HG02852 (cell line): ENCODE data around the gene PSMD6.

ENCODE experiments used
- ATAC-seq: cut with Tn5 transposase; IDR thresholded peaks from one replicate; pipeline ENCODE4 v1.9.1; 2021; ENCODE audit warnings: mild to moderate bottlenecking, moderate library complexity; ENCODE audit not compliant: unreplicated experiment

The PSMD6 gene

DNA sequence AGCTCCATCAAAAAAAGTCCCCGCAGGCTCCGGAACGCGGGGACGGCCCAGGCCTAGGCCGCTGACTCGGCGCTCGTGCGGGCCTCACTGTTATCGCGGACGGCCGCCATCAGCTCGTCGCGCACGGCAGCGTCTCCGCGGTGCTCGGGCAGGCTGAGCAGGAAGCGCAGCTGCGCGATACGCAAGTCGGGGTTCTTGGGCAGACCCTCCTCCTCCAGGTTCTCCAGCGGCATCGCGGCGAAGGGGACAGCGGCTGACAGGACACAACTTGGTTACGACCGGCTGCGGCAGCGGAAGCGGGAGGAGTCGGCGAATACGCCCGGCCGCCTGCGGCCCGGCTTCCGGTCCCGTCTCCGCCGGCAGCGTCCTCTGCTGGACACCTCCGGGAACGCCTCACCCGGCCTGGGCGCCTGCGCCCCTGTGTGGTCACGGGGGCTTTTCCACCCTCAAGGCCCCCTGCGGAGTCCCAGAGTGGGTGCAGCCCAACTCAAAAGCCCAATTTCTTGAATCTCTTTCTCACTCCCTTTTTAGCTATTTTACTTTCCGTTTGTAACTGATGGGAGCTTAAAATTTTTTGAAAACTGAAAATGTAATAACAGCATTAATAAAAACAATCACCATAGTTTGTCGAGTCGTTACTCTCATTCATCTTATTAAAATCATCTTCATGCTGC, at the start of gene PSMD6:
PSMD6 (minus strand) TSS at position 308 of the 674 bp plus-strand sequence; CDS start at position 233, 75 bp downstream.
- ATAC-seq = peak; percentile 93

DNA sequence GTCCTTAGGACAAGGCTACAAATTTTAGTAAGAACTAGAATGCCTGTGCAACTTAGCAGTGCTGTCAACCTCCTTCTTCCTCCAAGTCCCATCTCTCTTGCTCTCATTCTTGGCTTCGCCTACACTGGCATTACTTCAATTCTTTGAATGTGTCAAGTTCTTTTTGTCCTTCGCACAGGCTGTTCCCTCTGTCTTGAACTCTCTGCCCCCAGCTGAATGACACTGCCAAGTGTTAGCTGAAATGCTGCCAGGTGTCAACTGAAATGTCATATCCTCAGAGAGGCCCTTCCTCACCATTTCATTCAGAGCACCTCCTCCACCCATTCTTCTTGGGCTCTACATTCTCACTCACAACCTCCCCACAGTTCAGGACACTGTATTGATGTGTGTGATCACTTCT, 48.8 kb upstream of the PSMD6 start:
- ATAC-seq = no peak

DNA sequence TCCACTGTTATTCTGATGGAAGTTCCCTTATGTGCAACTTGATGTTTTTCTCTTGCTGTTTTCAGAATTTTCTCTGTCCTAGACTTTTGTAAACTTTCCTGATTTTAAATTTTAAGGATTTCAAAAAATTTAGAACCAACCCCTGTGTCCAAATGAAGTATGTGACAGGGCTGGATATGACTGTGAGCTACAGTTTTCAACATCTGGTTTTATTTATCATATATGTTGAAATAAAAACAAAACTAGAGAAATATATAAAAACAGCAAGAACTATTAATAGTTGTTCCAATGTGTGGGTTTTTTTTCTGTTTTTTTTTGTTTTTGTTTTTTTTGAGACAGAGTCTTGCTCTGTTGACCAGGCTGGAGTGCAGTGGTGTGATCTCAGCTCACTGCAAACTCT, 47.4 kb upstream of the PSMD6 start:
- ATAC-seq = no peak

DNA sequence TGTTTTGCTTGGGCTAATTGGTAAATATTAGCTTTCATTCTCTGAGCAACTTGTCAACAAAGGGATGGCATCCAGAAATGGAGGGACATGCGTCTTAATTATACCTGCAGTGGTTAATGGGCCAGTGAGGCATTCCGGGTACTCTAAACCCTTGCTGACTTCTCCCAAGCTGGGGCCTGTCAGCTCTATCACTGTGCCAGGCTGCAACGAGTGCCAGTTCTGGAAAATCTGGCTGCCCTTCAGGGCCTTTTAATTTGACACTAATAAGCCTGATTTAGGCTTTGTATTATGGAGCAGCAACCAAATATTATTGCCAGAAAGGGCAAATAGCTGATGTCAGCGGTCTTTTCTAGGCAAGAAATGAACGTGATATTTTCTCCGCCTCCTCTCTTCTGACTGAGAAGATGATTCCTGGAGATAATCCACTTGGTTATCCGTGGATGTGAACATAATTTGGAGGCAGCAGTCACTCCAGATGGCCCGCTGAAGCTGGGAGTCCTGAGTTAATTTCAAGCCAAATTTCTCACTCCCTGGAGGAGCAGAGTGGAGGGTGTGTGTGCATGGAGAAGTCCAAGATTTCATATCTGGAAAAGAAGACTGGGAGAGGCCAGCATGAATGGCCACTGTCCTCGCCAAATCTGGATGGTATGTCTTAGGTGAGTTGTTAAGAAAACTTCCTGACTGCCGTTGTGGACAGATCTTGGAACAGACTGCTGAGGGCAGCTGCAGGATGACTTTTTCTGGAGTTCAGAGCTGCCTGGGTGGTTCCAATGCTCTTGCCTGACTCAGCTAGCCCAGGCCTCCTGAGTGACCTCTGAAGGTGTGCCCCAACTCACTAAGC, 44.4 kb upstream of the PSMD6 start:
- ATAC-seq = no peak

DNA sequence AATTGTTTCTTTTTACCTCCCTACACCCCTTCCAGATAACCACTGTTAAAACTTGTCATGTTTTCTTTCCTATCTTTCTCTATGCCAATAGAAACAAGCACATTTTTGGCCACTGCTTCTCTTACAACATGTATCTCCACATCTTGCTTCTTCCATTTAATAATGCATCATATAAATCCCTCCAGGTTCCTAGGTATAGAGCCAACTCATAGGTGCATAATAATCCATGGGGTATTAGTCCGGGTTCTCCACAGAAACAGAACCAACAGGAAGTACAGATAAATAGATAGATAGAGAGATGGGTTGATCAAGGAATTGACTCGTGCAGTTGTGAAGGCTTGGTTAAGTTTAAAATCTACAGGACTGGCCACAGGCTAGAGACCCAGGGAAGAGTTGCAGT, 41.5 kb upstream of the PSMD6 start:
- no peak for ATAC-seq

DNA sequence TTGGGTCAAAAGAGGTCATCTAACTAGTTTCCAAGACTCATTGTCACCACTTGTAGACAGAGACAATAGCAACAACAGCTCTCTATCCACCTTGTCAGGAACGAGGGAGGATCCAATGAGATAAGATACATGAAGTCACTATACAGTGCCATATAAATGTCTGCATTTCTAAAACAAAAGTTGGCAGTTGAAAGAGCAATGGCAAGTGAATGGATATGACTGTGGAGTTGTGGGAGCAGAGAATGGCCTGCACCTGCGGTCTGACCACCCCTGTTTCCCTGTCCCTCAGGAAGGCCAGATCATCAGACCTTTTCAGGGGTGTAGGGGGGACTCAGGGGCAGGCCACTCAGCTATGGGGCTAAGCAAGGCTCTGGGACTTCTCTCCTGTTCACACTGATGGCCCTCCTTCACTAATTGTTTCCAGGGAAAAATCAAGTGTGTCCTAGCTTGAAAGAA, 40.7 kb upstream of the PSMD6 start:
- ATAC-seq = no peak

DNA sequence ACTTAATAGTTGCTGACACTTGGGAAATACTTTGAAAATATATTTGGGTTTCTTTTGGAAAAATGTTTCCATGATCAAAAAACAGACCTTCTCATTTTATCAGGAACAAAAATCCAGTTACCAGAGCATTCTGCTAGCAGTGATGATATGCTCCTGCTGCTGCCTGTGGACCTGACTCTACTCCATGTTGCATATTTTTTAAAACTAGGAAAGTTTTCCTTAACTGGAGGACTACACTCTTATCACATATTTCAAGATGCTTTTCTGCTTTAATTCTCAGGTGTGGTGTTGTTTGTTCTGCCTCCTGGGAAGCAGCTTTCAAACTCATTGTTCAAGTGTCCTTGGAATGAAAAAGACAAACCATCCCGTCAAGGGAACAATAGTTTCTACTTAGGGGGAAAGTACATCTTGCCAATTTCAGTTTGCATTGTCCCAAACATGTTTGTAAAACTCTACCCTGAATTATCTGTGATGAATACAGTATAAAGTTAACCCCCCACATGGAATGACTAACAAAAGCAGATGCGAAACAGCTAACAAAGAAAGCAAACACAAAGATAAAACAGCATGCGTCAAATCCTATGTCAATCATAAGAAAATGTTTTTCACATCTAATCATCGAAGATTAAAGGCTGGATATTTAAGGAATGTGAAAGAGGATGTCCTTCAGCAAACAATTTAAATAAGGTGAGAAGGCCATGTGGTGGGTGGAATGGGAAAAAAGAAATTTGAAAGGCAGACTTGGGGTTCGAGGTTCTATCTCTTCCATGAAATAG, 40.1 kb upstream of the PSMD6 start:
- no peak for ATAC-seq

DNA sequence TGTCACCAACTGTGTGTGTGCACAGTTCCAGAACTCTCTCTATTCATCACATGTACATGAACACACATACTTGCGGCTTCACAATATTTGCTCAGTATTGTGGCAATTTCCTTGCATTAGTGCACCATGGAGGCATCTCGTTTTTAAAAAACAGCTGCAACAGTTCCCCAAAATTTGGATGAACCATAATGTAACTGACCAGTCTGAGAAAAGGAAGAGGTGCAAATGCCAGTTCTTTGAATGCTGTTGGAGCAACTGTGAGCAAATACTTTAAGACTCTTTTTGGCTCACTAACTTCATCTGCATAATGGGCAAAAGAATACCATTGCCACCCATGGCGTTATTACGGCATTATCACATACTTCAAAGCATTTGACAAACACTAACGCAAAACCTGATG, 38.3 kb upstream of the PSMD6 start:
- no peak for ATAC-seq

DNA sequence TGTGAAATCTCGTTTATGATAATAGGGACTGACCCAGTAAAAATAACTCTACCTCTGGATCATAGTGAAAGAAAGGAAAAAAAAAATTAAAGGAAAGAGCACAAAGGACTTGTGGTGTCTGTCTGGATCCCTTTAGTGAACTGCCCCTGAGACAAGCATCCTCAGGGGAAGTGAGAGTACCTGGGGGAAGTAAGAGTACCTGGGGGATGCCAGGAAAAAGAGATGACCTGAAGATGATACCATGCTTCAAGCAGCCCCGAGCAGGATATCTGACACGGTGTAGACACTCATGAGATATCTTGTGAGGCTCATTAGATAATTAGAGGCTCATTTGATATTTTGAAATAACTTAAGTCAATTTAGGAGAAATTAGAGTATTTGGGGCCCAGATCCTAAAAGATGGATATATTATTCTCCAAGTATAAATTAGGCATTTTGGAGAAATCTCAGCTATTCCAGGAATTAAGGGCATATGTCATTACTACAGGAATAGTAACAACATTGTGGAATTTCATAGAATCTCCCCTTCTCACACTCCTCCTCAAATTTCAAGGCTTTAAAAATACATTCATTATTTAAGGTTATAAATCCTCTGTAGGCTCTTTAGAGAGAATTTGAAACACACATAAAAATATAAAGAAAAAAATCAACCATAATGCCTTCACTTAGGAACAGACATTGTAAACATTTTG, 36.3 kb upstream of the PSMD6 start:
- no peak for ATAC-seq

DNA sequence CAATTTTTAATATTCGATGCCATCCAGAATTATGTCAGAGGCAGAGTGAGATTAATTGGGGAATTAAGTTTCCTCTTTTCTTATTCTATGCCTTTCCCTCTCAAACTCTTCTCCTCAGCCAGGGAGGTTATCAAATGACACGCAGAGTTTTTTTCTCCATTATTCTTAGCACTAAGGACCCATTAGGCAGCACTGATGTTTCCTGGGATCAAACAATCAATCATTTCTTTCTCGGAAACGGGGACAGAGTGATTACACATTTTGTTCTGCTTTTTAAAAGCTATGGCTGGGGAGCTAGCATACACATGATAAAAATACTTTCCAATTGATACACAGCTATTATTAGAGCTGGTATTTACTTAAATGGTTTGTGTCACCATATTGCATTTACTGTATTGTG, 35.3 kb upstream of the PSMD6 start:
- no peak for ATAC-seq

DNA sequence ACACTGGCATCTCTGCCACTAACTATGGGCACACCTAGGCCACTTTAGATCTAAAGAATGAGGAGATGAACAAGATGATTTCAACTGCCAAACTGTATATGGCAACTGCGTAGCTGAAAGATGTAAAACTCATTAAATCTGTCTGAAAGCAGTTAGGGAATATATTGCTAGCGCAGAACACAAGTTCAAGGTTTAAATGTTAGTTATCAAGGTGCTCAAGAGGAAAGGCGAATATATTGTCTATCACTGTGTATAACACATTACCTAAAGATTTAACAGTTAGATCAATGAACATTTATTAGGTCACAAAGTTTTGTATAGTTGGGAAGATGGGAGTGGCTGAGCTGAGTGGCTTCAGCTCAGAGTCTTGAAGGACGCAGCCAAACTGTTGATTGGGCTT, 33.9 kb upstream of the PSMD6 start:
- no peak for ATAC-seq

DNA sequence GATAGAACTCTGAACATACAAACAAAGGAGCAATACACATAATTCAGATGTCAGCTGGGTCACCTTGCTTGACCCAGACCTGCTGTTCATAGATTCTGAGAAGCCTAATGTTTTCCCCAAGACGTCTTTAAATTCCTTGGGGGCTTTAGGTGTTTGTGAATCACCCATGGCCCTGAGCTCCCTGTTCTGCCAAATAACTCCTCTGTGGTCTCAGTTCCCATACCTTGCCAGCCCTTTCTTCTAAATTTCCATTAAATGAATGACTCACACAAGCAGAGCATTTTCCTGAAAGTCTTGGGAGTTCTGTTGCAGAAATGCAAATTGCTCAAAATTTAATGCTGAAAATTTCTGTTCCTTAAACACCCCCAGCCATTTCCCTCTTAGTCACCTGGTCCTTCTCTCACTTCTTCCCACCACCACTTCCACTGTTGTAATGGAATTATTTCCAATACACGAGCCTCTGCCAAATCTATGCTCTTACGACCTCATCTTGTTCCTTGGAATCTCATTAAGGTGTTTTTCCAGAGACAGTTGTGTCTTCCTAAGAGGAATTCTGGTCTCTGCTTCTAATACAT, 33.4 kb upstream of the PSMD6 start:
- ATAC-seq = no peak

DNA sequence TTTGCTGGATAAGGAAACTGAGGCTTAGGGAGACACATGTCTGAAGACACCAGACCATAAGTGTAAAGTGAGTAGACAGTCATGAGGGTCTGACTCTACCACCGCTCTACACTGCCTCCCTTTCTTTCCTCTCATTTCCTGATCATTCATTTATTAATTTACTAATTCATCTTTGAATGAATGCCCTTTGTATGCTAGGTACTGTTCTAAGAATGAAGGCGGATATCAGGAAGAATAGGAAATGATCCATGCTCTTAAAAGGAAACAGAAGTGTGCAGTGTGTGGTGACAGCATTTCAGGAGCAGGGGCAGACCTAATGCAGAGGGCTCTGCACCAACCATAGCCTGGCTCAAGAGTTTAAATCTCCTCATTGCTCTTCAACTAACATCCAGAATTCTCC, 31.8 kb upstream of the PSMD6 start:
- ATAC-seq = no peak

DNA sequence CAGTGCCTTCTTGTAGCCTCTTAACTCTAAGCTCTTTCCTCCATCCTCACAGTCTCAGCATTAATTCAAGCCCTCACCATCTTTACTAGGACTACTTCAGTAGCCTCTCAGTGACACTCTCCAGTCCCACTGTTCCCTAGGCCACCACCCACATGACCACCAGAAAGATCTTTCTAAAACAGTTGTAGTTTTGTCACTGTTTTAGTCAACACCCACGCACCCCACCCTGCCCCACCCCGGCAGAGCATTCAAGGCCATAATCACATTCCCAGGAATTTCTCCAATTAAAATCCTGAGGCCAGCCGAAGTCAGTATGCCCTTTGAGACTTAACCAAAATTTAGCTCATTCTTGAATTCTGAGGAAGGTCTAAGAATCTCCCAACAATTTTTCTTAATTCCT, 31.2 kb upstream of the PSMD6 start:
- ATAC-seq = no peak

DNA sequence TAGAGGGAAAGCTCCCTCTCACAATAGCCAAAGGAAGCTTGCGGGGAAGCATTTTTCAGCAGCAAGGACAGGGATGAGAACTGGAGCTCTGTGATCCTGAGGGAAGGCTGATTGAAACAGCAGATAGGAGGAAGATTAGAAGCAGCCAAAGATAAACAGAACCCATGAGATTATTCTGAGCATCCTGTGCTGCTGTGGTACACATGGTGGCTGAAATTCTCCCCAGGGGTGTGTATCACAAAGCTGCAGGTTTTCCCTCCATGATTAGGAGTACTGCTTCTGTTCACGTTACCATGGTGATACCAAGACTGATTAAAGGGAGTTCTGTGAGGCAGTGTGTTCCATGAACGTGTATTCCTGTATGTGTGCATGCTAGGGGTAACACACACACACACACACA, 30.3 kb upstream of the PSMD6 start:
- no peak for ATAC-seq

DNA sequence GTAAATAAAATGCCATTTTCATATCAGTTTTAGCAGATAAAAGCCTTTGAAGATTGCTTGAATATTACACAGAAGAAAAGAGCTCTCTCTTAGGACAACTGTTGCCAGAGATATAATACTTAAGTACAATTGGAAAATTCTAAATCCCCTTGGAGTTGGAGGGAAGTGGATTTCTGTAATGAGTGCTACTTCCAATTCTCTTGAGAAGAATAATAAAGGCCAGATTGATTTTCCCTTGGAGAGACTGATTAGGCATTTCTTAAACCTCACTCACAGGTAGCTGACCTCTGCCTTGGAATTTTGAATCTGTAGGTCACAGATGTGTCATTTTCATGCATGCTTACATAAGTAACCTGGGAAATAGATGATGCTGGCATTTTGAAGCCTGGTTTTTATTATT, 29.8 kb upstream of the PSMD6 start:
- ATAC-seq = no peak

DNA sequence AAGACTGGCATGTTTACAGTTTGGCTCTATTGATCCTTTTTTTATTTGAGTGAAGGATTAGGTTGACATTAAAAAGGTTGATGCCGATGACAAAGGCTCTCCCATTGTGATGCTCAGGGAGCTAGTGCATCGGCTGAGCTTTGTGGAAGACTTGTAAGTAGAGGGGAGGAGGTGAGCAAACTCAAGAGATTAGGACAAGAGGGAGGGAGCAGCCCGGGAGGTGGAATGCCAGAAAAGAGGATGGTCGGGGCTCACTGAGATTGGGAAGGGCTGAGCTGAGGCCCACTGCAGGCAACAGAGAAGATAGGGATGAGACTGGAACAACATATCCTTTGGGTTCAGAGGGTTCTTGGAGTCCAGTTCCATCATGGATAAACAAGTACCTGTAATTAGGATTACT, 26.5 kb upstream of the PSMD6 start:
- no peak for ATAC-seq

DNA sequence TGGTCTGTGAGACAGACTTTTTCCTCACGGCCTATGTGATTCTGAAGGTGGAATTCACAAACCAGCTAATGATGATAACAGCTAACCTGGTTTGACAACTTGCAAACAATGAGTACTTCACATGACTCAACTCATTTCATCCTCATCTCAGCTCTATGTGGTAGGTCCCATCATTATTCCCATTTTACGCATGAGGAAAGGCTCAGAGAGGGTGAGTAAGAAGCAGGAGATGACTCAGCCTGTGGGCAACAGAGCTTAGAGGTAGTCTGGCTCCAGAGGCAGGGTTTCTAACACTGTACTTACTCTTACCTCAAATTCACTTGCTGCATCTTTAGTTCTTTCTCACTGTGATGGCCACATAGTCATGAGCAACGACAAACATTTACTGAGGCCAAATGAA, 25.8 kb upstream of the PSMD6 start:
- ATAC-seq = no peak

DNA sequence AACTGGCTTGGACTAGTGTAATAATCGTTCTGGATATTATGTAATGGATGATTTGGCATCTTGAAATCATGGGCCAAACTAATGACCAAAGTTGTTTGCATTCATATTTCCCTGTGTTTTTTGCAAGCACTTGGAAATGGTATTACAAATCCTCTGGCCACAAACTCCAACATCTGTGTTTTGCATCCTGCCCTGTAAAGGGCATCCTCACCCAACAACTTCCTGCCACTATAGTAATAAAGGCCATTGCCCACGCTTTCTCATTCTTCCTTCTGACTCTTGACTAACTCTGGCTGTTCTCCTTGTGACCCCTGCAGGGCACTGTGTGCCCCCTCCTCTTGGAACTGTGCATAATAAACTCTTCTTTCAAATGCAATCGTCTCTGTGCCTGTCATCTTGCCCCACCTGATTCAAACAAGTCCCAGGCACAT, 25.4 kb upstream of the PSMD6 start:
- no peak for ATAC-seq

DNA sequence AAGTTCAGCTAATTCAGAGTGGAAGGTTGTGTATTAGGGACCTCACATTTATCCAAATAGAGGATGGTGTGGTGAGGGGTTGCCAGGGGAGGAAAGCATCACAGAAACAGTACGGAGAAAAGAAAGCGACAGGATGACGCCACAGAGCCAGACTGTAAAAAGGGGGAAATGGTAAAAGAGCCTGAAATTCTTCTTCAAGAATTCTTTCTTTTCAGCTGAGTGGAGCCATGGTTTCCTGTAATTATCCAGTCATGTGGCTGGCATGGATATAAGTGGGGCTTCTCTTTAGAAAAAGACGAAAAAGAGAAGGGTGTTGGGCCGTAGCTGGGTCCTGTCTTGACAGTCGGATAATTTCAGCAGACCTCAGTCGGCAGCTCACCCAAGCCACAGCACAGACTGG, 24.5 kb upstream of the PSMD6 start:
- no peak for ATAC-seq
